Heart right ventricle (tissue), 16 donors: Measurements from ENCODE around the gene NEFH. TPM values are rescaled to one million over a fixed set of nuclear protein-coding genes. Genes with fewer than 3 reads are reported as not detected.

ENCODE experiments used
- ATAC-seq, 8 donors: fragments of 200-7000 bp; cut with Tn5 transposase; one replicate each; pipeline ENCODE4 v1.9.1; 2020; ENCODE audit warnings: mild to moderate bottlenecking in 8 of 8, moderate library complexity in 8 of 8, moderate number of reproducible peaks in 1 of 8
- DNase-seq, 2 donors: peaks; one replicate each; pipeline ENCODE4 v3.0.0-alpha.2; 2020
- H3K27ac ChIP-seq, 10 donors: fragments of 200-600 bp; sonication (generic) in 2 of 10; one replicate each; pipeline versions ENCODE4 v1.5.0 to v1.8.0; 2020 to 2022; ENCODE audit warnings: mild to moderate bottlenecking in 3 of 10
- H3K27me3 ChIP-seq, 7 donors: fragments of 200-600 bp; one replicate each; pipeline ENCODE4 v1.8.0; 2021 to 2022; ENCODE audit warnings: mild to moderate bottlenecking in 2 of 7
- H3K36me3 ChIP-seq, 9 donors: fragments of 200-600 bp; sonication (generic) in 1 of 9; one replicate each; pipeline versions ENCODE4 v1.5.0 to v1.8.0; 2020 to 2022; ENCODE audit warnings: mild to moderate bottlenecking in 2 of 9
- H3K4me1 ChIP-seq, 9 donors: fragments of 200-600 bp; sonication (generic) in 1 of 9; one replicate each; pipeline versions ENCODE4 v1.5.0 to v1.8.0; 2020 to 2022; ENCODE audit warnings: mild to moderate bottlenecking in 4 of 9
- H3K4me3 ChIP-seq, 10 donors: fragments of 200-600 bp; sonication (generic) in 2 of 10; one replicate each; pipeline versions ENCODE4 v1.5.0 to v1.8.0; 2020 to 2022; ENCODE audit warnings: mild to moderate bottlenecking in 7 of 10, moderate library complexity in 2 of 10
- H3K9me3 ChIP-seq, 11 donors: fragments of 200-600 bp in 10 of 11; sonication (generic) in 2 of 11; one replicate each; pipeline versions ENCODE4 v1.5.0 to v1.8.0; 2013 to 2022; ENCODE audit warnings: mild to moderate bottlenecking in 2 of 11, control low read depth in 1 of 11, moderate library complexity in 1 of 11
- WGBS, 2 donors: extraction: QIAGEN DNeasy Blood & Tissue Kit; methylation state at CpG; one replicate each; pipeline ENCODE4 v1.1.7; 2013; ENCODE audit warnings: inconsistent platforms in 1 of 2; 5-methylcytosine and 5-hydroxymethylcytosine counted together
- intact Hi-C, 10 donors: fragments of 100-400 bp; cut with DNase I; formaldehyde crosslinking; loops; one replicate each; pipeline versions ENCODE4 v1.11.1 to v1.14.2; 2022
- polyA plus RNA-seq, 2 donors: library from polyadenylated mRNA; stranded (reverse); fragments of 200-250 nt; gene quantifications; one replicate each; pipeline ENCODE4 v1.2.3, GENCODE V29; 2013
- total RNA-seq, 10 donors: library from RNA; stranded (reverse); fragmentation: NEBNext Ultra II Directional in 3 of 10; extraction: Animal tissue kit (Norgen Biotek cat#: 25700) in 3 of 10; gene quantifications; one replicate each; pipeline versions ENCODE4 v1.2.1 to v1.2.4, GENCODE V29; 2021 to 2023
- TF ChIP-seq, protein P1 (sequence below), 9 donors: fragments of 200-600 bp; sonication (generic) in 2 of 9; IDR thresholded peaks; one replicate each; pipeline versions ENCODE4 v1.5.0 to v1.8.0; 2021 to 2022; ENCODE audit warnings: antibody characterized with exemption in 9 of 9, mild to moderate bottlenecking in 5 of 9, moderate library complexity in 1 of 9
- donor health status: Arrhythmogenic right ventricular cardiomyopathy.
- donor health status: ischemic (EF 13 %, LVEDD 7.1; RV severe dilation, severe dysfunction).
- donor health status: healthy with polysubstance abuse.
- donor health status: DM: no; HTN: yes; CAD: no.
- donor health status: DM: no; HTN: no; CAD: no.
- donor health status: ischemic (EF 25% LVEDD 6.9; RV normal size, moderate dysfunction).
- donor health status: ischemic (EF 25% LVEDD 5.7; RV mildly dilated, moderate dysfunction).
- donor health status: healthy.
- donor health status: DM: yes; HTN: yes; CAD: no.
- donor health status: Ischemic cardiomyopathy.
- donor health status: ischemic (EF 35%, LVEDD 5.7; RV mildly dilated, moderate dysfunction).
- donor health status: nonischemic (EF 11% LVEDD 7.7; RV severe dilation, severe dysfunction).
- donor health status: DM: yes; HTN: yes; CAD: no.
- donor health status: PGD.
- donor health status: ischemic (EF 29% LVEDD 5.4; RV normal size, mild dysfunction).
- donor health status: nonischemic (EF 23%, LVEDD 6.1; RV moderate dilation, normal function).

The NEFH gene
- total and polyA plus RNA-seq, 12 donors, result 0.07 to 0.60 (median 0.18) TPM; not detected in 3

DNA sequence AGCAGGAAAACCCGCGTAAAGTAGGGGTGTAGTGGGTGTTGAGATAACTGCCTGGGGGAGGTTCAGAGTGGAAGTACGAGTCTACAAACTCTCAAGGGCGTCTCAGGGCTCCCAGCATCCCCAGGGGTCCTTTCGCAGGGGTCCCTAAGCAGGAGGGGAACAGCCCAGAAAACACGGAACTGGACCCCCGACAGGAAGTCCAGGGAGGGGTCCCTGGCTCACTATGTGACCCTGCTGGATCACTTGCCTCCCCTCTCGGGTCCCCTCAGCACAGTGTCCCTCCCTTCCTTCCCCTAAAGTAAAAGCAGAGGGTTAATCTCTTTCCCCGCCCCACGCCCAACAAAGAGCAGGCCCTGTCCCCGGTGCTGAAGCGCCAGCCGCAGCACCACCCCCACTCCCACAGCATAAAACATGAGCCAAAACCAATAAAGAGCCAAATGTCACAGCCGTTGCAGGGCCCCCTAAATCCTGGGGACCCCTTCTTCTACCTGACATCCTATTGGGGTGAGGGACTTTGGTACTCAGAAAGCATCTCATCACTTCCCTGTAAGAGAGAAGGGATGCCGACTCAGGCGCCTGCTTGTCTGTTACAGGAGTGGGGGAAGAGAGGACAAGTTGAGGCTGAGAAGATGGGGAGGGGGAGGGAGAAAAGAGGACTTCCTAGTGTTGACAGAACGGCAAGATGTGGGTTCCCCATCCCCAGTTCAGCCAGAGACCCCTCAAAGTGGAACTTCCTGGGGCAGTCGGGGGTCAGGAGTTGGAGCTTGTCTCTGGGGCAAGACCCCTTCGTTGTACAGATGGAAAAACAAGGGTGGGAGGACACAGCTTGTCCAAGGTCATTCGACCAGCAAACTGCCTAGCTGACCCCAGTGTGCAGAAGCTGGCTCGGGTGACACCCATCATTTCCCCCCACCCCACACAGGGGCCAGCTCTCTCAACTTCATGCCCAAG is 1.4 kb upstream of the NEFH start:
- 8 to 10% methylated on average over 21 of the region's 21 CpGs for WGBS, 2 donors
- intact Hi-C loops, result no loop called here
- peaks cover 2 to 27% (median 14%) of the 10 kb centered on the region in 9 donors for H3K4me1 ChIP-seq
- H3K36me3 ChIP-seq, result no peaks in the 10 kb centered on the region
- no peak overlapping the region for H3K27ac ChIP-seq
- DNase-seq (no peak), ATAC-seq (peak in 5 of 8 donors; percentile 27 to 58 (median 47))
- H3K4me3 ChIP-seq, result peak overlapping the region in 1 of 10 donors; percentile 14
- TF ChIP-seq, protein P1, sequence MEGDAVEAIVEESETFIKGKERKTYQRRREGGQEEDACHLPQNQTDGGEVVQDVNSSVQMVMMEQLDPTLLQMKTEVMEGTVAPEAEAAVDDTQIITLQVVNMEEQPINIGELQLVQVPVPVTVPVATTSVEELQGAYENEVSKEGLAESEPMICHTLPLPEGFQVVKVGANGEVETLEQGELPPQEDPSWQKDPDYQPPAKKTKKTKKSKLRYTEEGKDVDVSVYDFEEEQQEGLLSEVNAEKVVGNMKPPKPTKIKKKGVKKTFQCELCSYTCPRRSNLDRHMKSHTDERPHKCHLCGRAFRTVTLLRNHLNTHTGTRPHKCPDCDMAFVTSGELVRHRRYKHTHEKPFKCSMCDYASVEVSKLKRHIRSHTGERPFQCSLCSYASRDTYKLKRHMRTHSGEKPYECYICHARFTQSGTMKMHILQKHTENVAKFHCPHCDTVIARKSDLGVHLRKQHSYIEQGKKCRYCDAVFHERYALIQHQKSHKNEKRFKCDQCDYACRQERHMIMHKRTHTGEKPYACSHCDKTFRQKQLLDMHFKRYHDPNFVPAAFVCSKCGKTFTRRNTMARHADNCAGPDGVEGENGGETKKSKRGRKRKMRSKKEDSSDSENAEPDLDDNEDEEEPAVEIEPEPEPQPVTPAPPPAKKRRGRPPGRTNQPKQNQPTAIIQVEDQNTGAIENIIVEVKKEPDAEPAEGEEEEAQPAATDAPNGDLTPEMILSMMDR (IDR thresholded peaks at IDR 0.05), result no peak
- H3K9me3 ChIP-seq, result no peaks in the 10 kb centered on the region
- H3K27me3 ChIP-seq, result peaks cover 19 to 97% (median 80%) of the 10 kb centered on the region in 7 donors

DNA sequence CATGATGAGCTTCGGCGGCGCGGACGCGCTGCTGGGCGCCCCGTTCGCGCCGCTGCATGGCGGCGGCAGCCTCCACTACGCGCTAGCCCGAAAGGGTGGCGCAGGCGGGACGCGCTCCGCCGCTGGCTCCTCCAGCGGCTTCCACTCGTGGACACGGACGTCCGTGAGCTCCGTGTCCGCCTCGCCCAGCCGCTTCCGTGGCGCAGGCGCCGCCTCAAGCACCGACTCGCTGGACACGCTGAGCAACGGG is 169 bp downstream of the NEFH start:
- WGBS, 2 donors, result 2 to 4% methylated on average over 39 of the region's 39 CpGs
- peaks cover 19 to 81% (median 65%) of the 10 kb centered on the region in 7 donors for H3K27me3 ChIP-seq
- no peak for DNase-seq
- no peak for ATAC-seq
- H3K36me3 ChIP-seq, result no peaks in the 10 kb centered on the region
- intact Hi-C loops, result no loop called here
- no peaks in the 10 kb centered on the region for H3K9me3 ChIP-seq
- H3K4me3 ChIP-seq, result peak overlapping the region in 7 of 10 donors; percentile 4 to 37 (median 24)
- no peak overlapping the region for H3K27ac ChIP-seq
- H3K4me1 ChIP-seq, result peaks cover 2 to 27% (median 14%) of the 10 kb centered on the region in 9 donors
- TF ChIP-seq, protein P1 (IDR thresholded peaks at IDR 0.05), result no peak

DNA sequence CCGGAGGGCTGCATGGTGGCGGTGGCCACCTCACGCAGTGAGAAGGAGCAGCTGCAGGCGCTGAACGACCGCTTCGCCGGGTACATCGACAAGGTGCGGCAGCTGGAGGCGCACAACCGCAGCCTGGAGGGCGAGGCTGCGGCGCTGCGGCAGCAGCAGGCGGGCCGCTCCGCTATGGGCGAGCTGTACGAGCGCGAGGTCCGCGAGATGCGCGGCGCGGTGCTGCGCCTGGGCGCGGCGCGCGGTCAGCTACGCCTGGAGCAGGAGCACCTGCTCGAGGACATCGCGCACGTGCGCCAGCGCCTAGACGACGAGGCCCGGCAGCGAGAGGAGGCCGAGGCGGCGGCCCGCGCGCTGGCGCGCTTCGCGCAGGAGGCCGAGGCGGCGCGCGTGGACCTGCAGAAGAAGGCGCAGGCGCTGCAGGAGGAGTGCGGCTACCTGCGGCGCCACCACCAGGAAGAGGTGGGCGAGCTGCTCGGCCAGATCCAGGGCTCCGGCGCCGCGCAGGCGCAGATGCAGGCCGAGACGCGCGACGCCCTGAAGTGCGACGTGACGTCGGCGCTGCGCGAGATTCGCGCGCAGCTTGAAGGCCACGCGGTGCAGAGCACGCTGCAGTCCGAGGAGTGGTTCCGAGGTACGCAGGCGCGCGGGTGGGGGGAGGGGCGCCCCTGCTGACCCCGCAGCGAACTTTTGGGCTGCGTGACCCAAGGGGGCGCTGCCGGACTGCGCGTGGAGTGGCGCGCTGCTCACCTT is 670 bp downstream of the NEFH start:
- DNase-seq (peak in 1 of 2 donors; percentile 27), ATAC-seq (peak in 7 of 8 donors; percentile 37 to 53 (median 46))
- Histone ChIP-seq H3K36me3 (no peaks in the 10 kb centered on the region), H3K27ac (no peak overlapping the region), H3K9me3 (no peaks in the 10 kb centered on the region), H3K27me3 (peaks cover 19 to 76% (median 62%) of the 10 kb centered on the region in 7 donors), H3K4me3 (peak overlapping the region in 9 of 10 donors; percentile 4 to 37 (median 22)), H3K4me1 (peaks cover 2 to 27% (median 14%) of the 10 kb centered on the region in 9 donors)
- 5 to 7% methylated on average over 99 to 107 of the region's 107 CpGs for WGBS, 2 donors
- intact Hi-C loops, result no loop called here
- TF ChIP-seq, protein P1 (IDR thresholded peaks at IDR 0.05), result peak in 1 of 9 donors; percentile 12

DNA sequence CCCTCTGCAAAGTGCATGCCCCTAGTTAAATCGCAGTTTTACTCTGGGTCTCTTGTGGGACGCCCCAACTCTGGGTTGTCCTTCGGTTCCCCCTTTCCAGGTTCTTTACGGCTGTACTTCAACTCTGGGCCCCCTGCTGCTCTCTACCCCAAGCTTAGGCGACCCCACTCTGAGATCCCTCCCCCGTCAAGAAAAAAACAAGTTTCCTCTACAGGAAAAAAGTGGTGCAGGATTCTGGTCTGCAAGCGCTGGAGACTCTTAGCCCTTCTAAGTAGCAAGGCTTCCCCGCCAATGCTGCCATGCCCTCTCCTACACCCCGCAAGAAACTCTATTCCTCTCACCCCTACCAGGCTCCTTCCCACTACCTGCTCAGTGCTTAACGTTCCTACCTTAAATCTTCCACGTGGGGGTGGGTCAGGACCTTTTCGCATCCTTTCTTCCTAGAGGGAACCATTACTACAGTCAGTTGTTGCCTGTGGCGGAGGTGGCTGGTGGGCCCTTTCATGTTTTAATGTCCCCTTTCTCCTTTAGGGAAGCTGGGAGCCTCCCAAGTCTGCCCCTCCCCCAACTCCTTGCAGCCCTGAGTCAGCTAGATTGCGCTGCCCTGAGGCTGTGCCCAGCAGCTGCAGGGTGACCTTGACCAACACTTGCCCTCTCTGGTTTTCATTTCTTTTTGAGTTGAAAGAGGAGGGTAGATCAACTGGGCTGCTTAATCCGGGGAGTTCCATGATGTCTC is 1.4 kb downstream of the NEFH start:
- TF ChIP-seq, protein P1 (IDR thresholded peaks at IDR 0.05), result no peak
- no peaks in the 10 kb centered on the region for H3K9me3 ChIP-seq
- no peak for DNase-seq

More for the DNA sequence above, 1.4 kb downstream of the NEFH start:
- no peak for ATAC-seq
- Histone ChIP-seq H3K4me3 (peak overlapping the region in 6 of 10 donors; percentile 4 to 37 (median 23)), H3K27ac (no peak overlapping the region), H3K27me3 (peaks cover 19 to 69% (median 62%) of the 10 kb centered on the region in 7 donors), H3K36me3 (no peaks in the 10 kb centered on the region), H3K4me1 (peaks cover 2 to 27% (median 14%) of the 10 kb centered on the region in 9 donors)
- WGBS, 2 donors, result 8 to 11% methylated on average over 15 of the region's 15 CpGs
- intact Hi-C loops, result no loop called here
